Liver (tissue), 9 donors: Measurements from ENCODE around the gene UPK2. TPM values are rescaled to one million over a fixed set of nuclear protein-coding genes. Genes with fewer than 3 reads are reported as not detected.

ENCODE experiments used
- DNase-seq: peaks from one replicate; pipeline ENCODE4 v3.0.0-alpha.2; 2017; ENCODE audit warnings: low spot score
- H3K27ac ChIP-seq, 2 donors: one replicate each; pipeline ENCODE4 v1.7.0; 2013; ENCODE audit warnings: inconsistent platforms in 2 of 2, low read length in 2 of 2, control low read depth in 1 of 2, low read depth in 1 of 2, mild to moderate bottlenecking in 1 of 2
- H3K27me3 ChIP-seq, 4 donors: one replicate each; pipeline versions ENCODE4 v1.6.1 to v1.7.0; 2013; ENCODE audit warnings: low read length in 3 of 4, inconsistent platforms in 1 of 4, mild to moderate bottlenecking in 1 of 4, moderate library complexity in 1 of 4; ENCODE audit not compliant: control insufficient read depth in 4 of 4, insufficient read depth in 4 of 4
- H3K36me3 ChIP-seq, 4 donors: one replicate each; pipeline versions ENCODE4 v1.6.1 to v1.7.0; 2013; ENCODE audit warnings: low read length in 3 of 4, mild to moderate bottlenecking in 3 of 4, low read depth in 1 of 4, moderate library complexity in 1 of 4; ENCODE audit not compliant: control insufficient read depth in 4 of 4, insufficient read depth in 3 of 4
- H3K4me1 ChIP-seq, 4 donors: one replicate each; pipeline versions ENCODE4 v1.6.1 to v1.7.0; 2013; ENCODE audit warnings: low read length in 3 of 4, mild to moderate bottlenecking in 3 of 4, moderate library complexity in 1 of 4; ENCODE audit not compliant: control insufficient read depth in 4 of 4, insufficient read depth in 4 of 4
- H3K4me3 ChIP-seq, 3 donors: one replicate each; pipeline versions ENCODE4 v1.6.1 to v1.7.0; 2013; ENCODE audit warnings: low read length in 3 of 3, control low read depth in 1 of 3, low read depth in 1 of 3, mild to moderate bottlenecking in 1 of 3
- H3K9ac ChIP-seq, 2 donors: one replicate each; pipeline ENCODE4 v1.7.0; 2013; ENCODE audit warnings: low read length in 2 of 2, mild to moderate bottlenecking in 2 of 2, moderate library complexity in 2 of 2, control low read depth in 1 of 2, low read depth in 1 of 2
- H3K9me3 ChIP-seq, 4 donors: one replicate each; pipeline versions ENCODE4 v1.6.1 to v1.7.0; 2013; ENCODE audit warnings: low read length in 3 of 4; ENCODE audit not compliant: control insufficient read depth in 4 of 4
- ATF3 ChIP-seq: IDR thresholded peaks from 2 replicates; pipeline ENCODE4 v1.6.1; 2016; ENCODE audit warnings: antibody characterized with exemption
- CTCF ChIP-seq: fragments of 150-350 bp; IDR thresholded peaks from 2 replicates; pipeline ENCODE4 v1.5.1; 2017; ENCODE audit warnings: improper control_type of control experiment, low read depth, low read length; ENCODE audit not compliant: missing input control
- EGR1 ChIP-seq, 2 donors: IDR thresholded peaks; 2 replicates each; pipeline ENCODE4 v1.6.1; 2016 to 2018; ENCODE audit warnings: antibody characterized with exemption in 2 of 2, low read depth in 2 of 2
- FOXA1 ChIP-seq: IDR thresholded peaks from 2 replicates; pipeline ENCODE4 v1.6.1; 2016; ENCODE audit warnings: antibody characterized with exemption
- FOXA2 ChIP-seq: IDR thresholded peaks from 2 replicates; pipeline ENCODE4 v1.6.1; 2016; ENCODE audit warnings: antibody characterized with exemption
- GABPA ChIP-seq, 2 donors: IDR thresholded peaks in 1 of 2; conservative IDR thresholded peaks in 1 of 2; 2 replicates each; pipeline ENCODE4 v1.6.1; 2016; ENCODE audit warnings: antibody characterized with exemption in 2 of 2, mild to moderate bottlenecking in 1 of 2, moderate library complexity in 1 of 2
- HNF4A ChIP-seq, 2 donors: conservative IDR thresholded peaks; 2 replicates each; pipeline ENCODE4 v1.6.1; 2016; ENCODE audit warnings: antibody characterized with exemption in 2 of 2, mild to moderate bottlenecking in 2 of 2
- HNF4G ChIP-seq: IDR thresholded peaks from 2 replicates; pipeline ENCODE4 v1.6.1; 2016; ENCODE audit warnings: antibody characterized with exemption
- JUND ChIP-seq, 2 donors: IDR thresholded peaks; 2 replicates each; pipeline ENCODE4 v1.6.1; 2016; ENCODE audit warnings: antibody characterized with exemption in 2 of 2
- MAX ChIP-seq: IDR thresholded peaks from 2 replicates; pipeline ENCODE4 v1.6.1; 2016; ENCODE audit warnings: antibody characterized with exemption
- NR2F2 ChIP-seq: IDR thresholded peaks from 2 replicates; pipeline ENCODE4 v1.6.1; 2016; ENCODE audit warnings: antibody characterized with exemption
- RAD21 ChIP-seq, 2 donors: IDR thresholded peaks; 2 replicates each; pipeline ENCODE4 v1.6.1; 2016; ENCODE audit warnings: antibody characterized with exemption in 2 of 2, mild to moderate bottlenecking in 2 of 2
- REST ChIP-seq: IDR thresholded peaks from 2 replicates; pipeline ENCODE4 v1.6.1; 2016; ENCODE audit warnings: antibody characterized with exemption, mild to moderate bottlenecking
- RXRA ChIP-seq, 2 donors: IDR thresholded peaks; 2 replicates each; pipeline ENCODE4 v1.6.1; 2017 to 2018; ENCODE audit warnings: antibody characterized with exemption in 2 of 2, mild to moderate bottlenecking in 1 of 2
- SP1 ChIP-seq: IDR thresholded peaks from 2 replicates; pipeline ENCODE4 v1.6.1; 2018; ENCODE audit warnings: antibody characterized with exemption, mild to moderate bottlenecking
- TAF1 ChIP-seq: conservative IDR thresholded peaks from 2 replicates; pipeline ENCODE4 v1.6.1; 2016; ENCODE audit warnings: antibody characterized with exemption, mild to moderate bottlenecking
- YY1 ChIP-seq: IDR thresholded peaks from 2 replicates; pipeline ENCODE4 v1.6.1; 2016; ENCODE audit warnings: antibody characterized with exemption, mild to moderate bottlenecking
- ZBTB33 ChIP-seq: IDR thresholded peaks from 2 replicates; pipeline ENCODE4 v1.6.1; 2016; ENCODE audit warnings: antibody characterized with exemption
- WGBS: extraction: QIAGEN DNeasy Blood & Tissue Kit; methylation state at CpG from one replicate; pipeline ENCODE4 v1.1.7; 2013; 5-methylcytosine and 5-hydroxymethylcytosine counted together
- polyA plus RNA-seq, 2 donors: library from polyadenylated mRNA; stranded (reverse) in 1 of 2; unstranded in 1 of 2; fragments of 200-250 nt in 1 of 2; fragments of >200 nt in 1 of 2; fragmentation: Nextera tagmentation in 1 of 2; extraction: Ambion mirVana in 1 of 2; gene quantifications; one replicate each; pipeline versions ENCODE4 v1.2.1 to v1.2.3, GENCODE V29; 2013 to 2015
- total RNA-seq, 2 donors: library from RNA; depleted of rRNA; stranded (reverse); fragments of >200 nt; gene quantifications; one replicate each; pipeline ENCODE4 v1.2.3, GENCODE V29; 2014
- donor health status: healthy.
- donor health status: healthy.
- donor health status: healthy.
- donor health status: healthy.
- donor health status: healthy.

Gene UPK2
- total and polyA plus RNA-seq, 4 donors, result not detected

GRCh38 chr11:118921929-118922744 is 34.0 kb upstream of the UPK2 start:
- 10% methylated on average over 20 of the region's 20 CpGs for WGBS
- Histone ChIP-seq H3K4me3 (peak overlapping the region; percentile 47 to 85 (median 75)), H3K9ac (peak overlapping the region; percentile 26 to 52), H3K27me3 (no peaks in the 10 kb centered on the region), H3K9me3 (no peaks in the 10 kb centered on the region), H3K4me1 (peaks cover 23 to 79% (median 71%) of the 10 kb centered on the region in 4 donors), H3K36me3 (no peaks in the 10 kb centered on the region), H3K27ac (peak overlapping the region; percentile 91 to 94)
- TF ChIP-seq NR2F2, result peak; percentile 74
- TF ChIP-seq EGR1 (IDR thresholded peaks at IDR 0.05; ENCODE audit: low read depth in 2 of 2), result no peak
- no peak for TF ChIP-seq CTCF
- TF ChIP-seq RAD21 (IDR thresholded peaks at IDR 0.05), result peak in 1 of 2 donors; percentile 45
- peak; percentile 44 for TF ChIP-seq TAF1
- TF ChIP-seq FOXA2, result no peak
- TF ChIP-seq ZBTB33, result no peak
- peak; percentile 73 for TF ChIP-seq SP1
- TF ChIP-seq REST, result no peak
- peak; percentile 27 for TF ChIP-seq ATF3
- no peak for TF ChIP-seq YY1
- TF ChIP-seq GABPA (IDR thresholded peaks at IDR 0.05 in 1 of 2, conservative IDR thresholded peaks at IDR 0.05 in 1 of 2), result peak in 1 of 2 donors; percentile 28
- peak; percentile 80 to 86 for TF ChIP-seq RXRA (IDR thresholded peaks at IDR 0.05)
- peak; percentile 50 to 69 for TF ChIP-seq HNF4A (conservative IDR thresholded peaks at IDR 0.05)
- TF ChIP-seq FOXA1, result no peak
- peak; percentile 48 for TF ChIP-seq HNF4G
- peak; percentile 35 for TF ChIP-seq MAX
- no peak for TF ChIP-seq JUND (IDR thresholded peaks at IDR 0.05)
- DNase-seq, result no peak
